Epidermal melanocyte (primary cell): ENCODE results near the gene INPP5D.
"Not testable (repeated sequence)": the region's sequence is repeated elsewhere in the genome, so short reads cannot be mapped to it uniquely, and the experiment has no call there.

ENCODE experiments used
- DNase-seq: peaks from one replicate; pipeline ENCODE4 v3.0.0; 2011; ENCODE audit warnings: low spot score; ENCODE audit not compliant: insufficient read length

Gene INPP5D

GRCh38 chr2:233059797-233060500, at the start of gene INPP5D:
TSS of gene INPP5D (plus strand) at chr2:233060342. CDS start at chr2:233060479, 137 bp downstream.
- DNase-seq = no peak

- DNase-seq = no peak
Measured at GRCh38 chr2:233010569-233011267, 49.4 kb upstream of the INPP5D start.

DNA sequence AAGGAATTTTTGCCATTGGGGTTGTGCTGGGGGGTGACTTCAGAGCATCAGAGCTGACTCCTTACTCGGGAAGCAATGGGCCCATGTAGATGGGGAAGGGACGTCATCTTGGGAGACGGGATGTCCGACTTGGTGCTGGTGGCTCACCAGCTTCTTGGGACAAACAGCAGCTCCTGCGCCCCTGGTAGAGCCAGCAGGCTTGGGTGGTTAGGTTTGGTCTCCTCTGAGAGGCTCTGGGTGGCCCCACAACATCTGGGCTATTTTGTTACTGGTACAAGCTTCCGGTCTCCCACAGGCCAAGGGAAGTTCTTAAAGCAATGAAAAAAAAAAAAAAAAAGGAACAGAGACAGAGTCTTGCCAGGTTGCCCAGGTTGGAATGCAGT, 48.9 kb upstream of the INPP5D start:
- no peak for DNase-seq

DNA sequence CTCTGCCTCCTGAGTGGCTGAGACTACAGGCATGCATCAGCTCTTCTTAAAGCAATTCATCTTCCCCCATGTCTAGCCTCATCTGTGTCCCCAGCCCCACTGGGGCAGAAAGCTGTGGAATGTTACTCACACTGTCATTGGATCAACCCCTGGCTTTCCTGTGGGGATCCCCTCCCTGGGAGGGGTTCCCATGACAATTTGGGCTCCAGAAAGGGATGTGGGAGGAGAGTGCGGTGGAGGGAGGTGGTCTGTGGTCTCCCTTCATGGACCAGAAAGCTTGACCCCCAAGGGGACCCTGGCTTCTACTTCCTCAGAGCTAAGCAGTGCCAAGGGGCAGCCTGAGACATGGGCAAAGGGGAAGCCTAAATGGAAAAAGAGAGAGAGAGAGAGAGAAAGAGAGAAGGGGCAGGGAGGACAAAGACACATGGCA, 48.4 kb upstream of the INPP5D start:
- no peak for DNase-seq

DNA sequence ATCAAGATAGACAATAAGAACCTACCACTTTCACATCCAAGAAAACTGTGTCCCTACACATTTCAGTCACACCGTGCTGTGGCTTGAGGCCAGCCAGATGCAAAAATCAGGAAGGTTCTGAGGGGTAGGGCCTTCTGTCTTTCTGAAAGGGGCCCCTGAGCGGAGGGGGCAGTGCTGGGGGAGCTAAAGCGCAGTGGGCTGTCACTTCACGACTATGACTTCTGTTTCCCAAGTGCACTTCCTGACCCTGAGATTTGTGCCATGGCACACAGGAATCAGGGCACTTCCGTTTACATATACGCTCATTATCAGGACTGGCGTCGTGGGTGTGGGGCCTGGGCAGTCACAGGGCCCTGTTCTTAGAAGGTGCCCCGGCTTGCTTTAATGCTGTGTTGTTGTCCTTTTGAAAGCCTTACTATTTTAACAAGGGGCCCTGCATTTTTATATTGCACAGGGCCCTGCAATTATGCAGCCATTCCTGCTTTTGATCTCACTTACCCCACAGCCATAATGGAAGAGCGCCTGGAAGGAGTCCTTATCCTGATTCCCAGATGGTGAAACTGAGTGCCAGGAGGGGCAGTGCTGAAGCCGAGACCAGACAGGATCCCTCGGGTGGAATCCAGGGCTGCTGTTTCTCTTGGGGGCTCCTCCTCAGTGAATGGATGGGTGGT, 47.7 kb upstream of the INPP5D start:
- no peak for DNase-seq

- DNase-seq = no peak
Measured at GRCh38 chr2:233013027-233013461, 47.1 kb upstream of the INPP5D start, which contains the start of gene NGEF. TSS of gene NGEF (minus strand) at chr2:233013256. CDS start at chr2:232974890, 38,366 bp downstream.

DNA sequence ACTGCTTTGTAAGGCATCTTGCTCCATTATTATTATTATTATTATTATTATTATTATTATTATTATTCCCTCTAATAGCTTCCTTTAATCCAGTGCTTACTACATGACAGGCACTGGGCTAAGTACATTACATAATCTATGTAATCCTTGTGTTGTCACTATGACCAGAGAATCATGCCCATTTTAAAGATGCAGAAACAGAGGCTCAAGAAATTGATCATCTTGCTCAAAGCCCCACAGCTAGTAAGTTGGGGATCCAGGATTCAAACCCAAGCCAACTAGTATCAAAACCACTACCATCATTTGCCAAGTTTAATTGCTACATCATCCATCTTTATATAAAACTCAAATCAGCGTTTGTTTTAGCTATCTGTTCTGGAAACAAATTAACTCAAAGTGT, 46.5 kb upstream of the INPP5D start:
- DNase-seq = no peak

- DNase-seq = no peak
Measured at GRCh38 chr2:233015019-233015645, 45.0 kb upstream of the INPP5D start.

GRCh38 chr2:233017947-233018346, 42.2 kb upstream of the INPP5D start:
- no peak for DNase-seq

DNA sequence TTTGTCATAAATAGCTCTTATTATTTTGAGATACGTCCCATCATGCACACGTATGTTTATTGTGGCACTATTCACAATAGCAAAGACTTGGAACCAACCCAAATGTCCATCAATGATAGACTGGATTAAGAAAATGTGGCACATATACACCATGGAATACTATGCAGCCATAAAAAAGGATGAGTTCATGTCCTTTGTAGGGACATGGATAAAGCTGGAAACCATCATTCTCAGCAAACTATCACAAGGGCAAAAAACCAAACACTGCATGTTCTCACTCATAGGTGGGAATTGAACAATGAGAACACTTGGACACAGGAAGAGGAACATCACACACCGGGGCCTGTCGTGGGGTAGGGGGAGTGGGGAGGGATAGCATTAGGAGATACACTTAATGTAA, 40.5 kb upstream of the INPP5D start:
- DNase-seq = not testable (repeated sequence)

DNA sequence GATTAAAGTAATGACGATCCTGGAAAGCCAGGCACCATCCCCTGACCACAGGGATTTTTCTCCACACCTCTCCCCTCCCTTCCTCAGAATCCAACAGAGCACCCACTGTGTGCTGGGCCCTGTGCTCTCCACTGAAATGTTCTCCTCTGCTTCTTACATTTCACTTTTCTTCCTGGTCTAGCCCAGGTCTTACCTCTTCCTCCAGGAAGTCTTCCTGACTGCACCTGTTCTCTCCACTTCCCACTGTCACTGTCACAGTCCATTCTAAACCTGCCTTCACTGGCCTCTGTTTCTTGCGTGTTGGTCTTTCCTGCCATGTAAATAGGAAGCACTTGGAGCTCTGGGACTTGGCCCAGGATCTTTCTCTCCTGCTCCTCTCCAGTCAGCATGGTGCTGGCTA, 39.7 kb upstream of the INPP5D start:
- no peak for DNase-seq

- DNase-seq = no peak
Measured at GRCh38 chr2:233021771-233022170, 38.4 kb upstream of the INPP5D start.

GRCh38 chr2:233022561-233022960, 37.6 kb upstream of the INPP5D start:
- no peak for DNase-seq

GRCh38 chr2:233023007-233023760, 37.0 kb upstream of the INPP5D start:
- no peak for DNase-seq

GRCh38 chr2:233023761-233024410, 36.3 kb upstream of the INPP5D start:
- no peak for DNase-seq

GRCh38 chr2:233025706-233026105, 34.4 kb upstream of the INPP5D start:
- DNase-seq = no peak

DNA sequence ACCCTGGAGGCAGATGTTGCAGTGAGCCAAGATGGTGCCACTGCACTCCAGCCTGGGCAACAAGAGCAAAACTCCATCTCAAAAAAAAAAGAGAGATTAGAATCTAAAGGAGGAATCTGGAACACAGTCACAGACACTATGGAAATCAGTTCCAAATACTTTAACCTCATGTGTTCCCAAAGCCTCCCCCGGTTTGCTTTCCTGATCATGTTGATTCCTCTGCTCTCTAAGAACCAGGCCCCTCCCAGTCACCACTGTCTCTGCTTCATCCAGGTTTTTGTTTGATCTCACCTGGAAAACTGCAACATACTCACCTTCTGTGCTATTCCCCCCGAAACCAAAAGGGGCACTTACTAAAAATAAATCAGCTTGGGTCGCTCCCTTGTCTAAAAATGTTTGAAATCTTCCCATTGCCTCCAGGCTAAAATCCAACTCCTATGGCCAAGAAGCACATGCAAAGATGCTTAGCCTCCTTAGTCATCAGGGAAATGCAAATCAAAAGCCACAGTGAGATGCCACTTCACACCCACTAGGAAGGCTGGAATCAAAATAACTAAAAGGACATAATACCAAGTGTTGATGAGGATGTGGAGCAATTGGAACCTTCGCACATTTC, 33.8 kb upstream of the INPP5D start:
- no peak for DNase-seq

DNA sequence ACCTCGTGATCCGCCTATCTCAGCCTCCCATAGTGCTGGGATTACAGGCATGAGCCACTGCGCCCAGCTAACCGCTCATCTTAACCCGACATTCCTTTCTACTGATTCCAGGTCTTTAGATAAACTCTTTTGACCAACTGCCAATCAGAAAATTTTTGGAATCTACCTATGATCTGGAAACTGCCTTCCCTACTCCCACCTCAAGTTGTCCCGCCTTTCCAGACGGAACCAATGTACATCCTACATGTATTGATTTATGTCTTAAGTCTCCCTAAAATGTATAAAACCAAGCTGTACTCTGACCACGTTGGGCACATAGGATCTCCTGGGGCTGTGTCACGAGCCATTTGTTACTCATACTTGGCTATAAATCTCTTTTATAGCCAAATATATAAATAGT, 30.8 kb upstream of the INPP5D start:
- DNase-seq = no peak

- DNase-seq = no peak
Measured at GRCh38 chr2:233031556-233032500, 28.3 kb upstream of the INPP5D start.
